Panc1 (cell line): ENCODE results near the gene HLCS. TPM values are rescaled to one million over a fixed set of nuclear protein-coding genes. Genes with fewer than 3 reads are reported as not detected.
"Not testable (repeated sequence)": the region's sequence is repeated elsewhere in the genome, so short reads cannot be mapped to it uniquely, and the experiment has no call there.

ENCODE experiments used
- ATAC-seq: fragments of 200-7000 bp; cut with Tn5 transposase; 2 replicates; pipeline ENCODE4 v1.9.1; 2020; ENCODE audit warnings: mild to moderate bottlenecking, moderate library complexity
- BruUV-seq: library from RNA; stranded (reverse); fragments of 400-500 nt; replicated peaks from 2 replicates; lab custom pipeline; 2021; lab: Mats Ljungman, UMichigan
- CTCF ChIA-PET: fragments of 300-600 bp; sonication (Branson Sonifier 250); formaldehyde crosslinking; loops from one replicate; lab custom pipeline; 2022; ENCODE audit warnings: antibody characterized with exemption; lab: Charles Lee
- POLR2A ChIA-PET: fragments of 300-600 bp; sonication (Branson Sonifier 250); formaldehyde crosslinking; loops from one replicate; lab custom pipeline; 2022; ENCODE audit warnings: antibody characterized with exemption; lab: Charles Lee
- DNase-seq: peaks from one replicate; pipeline ENCODE4 v3.0.0-alpha.2; 2010; ENCODE audit warnings: low read depth, low spot score
- H3K27ac ChIP-seq: 2 replicates; pipeline ENCODE4 v1.5.1; 2011; ENCODE audit warnings: mild to moderate bottlenecking, low read length, inconsistent platforms
- H3K27me3 ChIP-seq: fragments of 200-500 bp; sonication (Bioruptor generic); 2 replicates; pipeline ENCODE4 v1.6.0; 2014; ENCODE audit warnings: low read length, inconsistent platforms; ENCODE audit not compliant: control insufficient read depth, insufficient read depth
- H3K36me3 ChIP-seq: fragments of 200-500 bp; sonication (Bioruptor generic); 2 replicates; pipeline ENCODE4 v1.5.1; 2014; ENCODE audit warnings: inconsistent platforms, mild to moderate bottlenecking, low read length, moderate library complexity; ENCODE audit not compliant: control insufficient read depth, insufficient read depth
- H3K4me1 ChIP-seq: 2 replicates; pipeline ENCODE4 v1.5.1; 2011; ENCODE audit warnings: inconsistent platforms, mild to moderate bottlenecking, low read length, moderate library complexity; ENCODE audit not compliant: control insufficient read depth, insufficient read depth
- H3K4me3 ChIP-seq, 2 experiments: 2 replicates each; pipeline ENCODE4 v1.5.1; 2011 to 2012; ENCODE audit warnings: low read depth in 2 of 2, low read length in 2 of 2, mild to moderate bottlenecking in 2 of 2, inconsistent platforms in 1 of 2, moderate library complexity in 1 of 2
- H3K9me3 ChIP-seq: fragments of 200-500 bp; sonication (Bioruptor generic); 2 replicates; pipeline ENCODE4 v1.5.1; 2014; ENCODE audit warnings: low read depth, mild to moderate bottlenecking, inconsistent platforms, low read length, moderate library complexity; ENCODE audit not compliant: control insufficient read depth, insufficient read depth
- POLR2AphosphoS5 ChIP-seq: IDR thresholded peaks from 2 replicates; pipeline ENCODE4 v1.6.1; 2012; ENCODE audit warnings: mild to moderate bottlenecking, low read depth, low read length, moderate library complexity
- SIN3A ChIP-seq: IDR thresholded peaks from 2 replicates; pipeline ENCODE4 v1.6.1; 2012; ENCODE audit warnings: low read depth, mild to moderate bottlenecking, low read length, moderate library complexity, borderline replicate concordance; ENCODE audit not compliant: insufficient read depth
- TCF7L2 ChIP-seq: IDR thresholded peaks from 2 replicates; pipeline ENCODE4 v1.6.1; 2011; ENCODE audit warnings: mild to moderate bottlenecking, low read depth, low read length, inconsistent platforms
- in situ Hi-C: cut with HindIII; loops from 2 replicates; pipeline ENCODE4 v1.10.0; 2016; ENCODE audit warnings: low sequenced_read_pairs, low pct_unique_long_range_greater_than_20kb
- intact Hi-C: fragments of 100-400 bp; cut with micrococcal nuclease; formaldehyde crosslinking; loops from one replicate; pipeline ENCODE4 v1.10.0; 2022; ENCODE audit not compliant: unreplicated experiment
- total RNA-seq: library from RNA; stranded (reverse); gene quantifications from one replicate; pipeline ENCODE4 v1.2.1, GENCODE V29; 2021; ENCODE audit not compliant: unreplicated experiment
- TF ChIP-seq, protein P1 (sequence below): fragments of 450-650 bp; IDR thresholded peaks from 2 replicates; pipeline ENCODE4 v1.5.1; 2017; ENCODE audit warnings: mild to moderate bottlenecking
- TF ChIP-seq, protein P2 (sequence below), 2 experiments: IDR thresholded peaks; 2 replicates each; pipeline ENCODE4 v1.6.1; 2011 to 2012; ENCODE audit warnings: low read depth in 2 of 2, control low read depth in 1 of 2, low read length in 1 of 2, mild to moderate bottlenecking in 1 of 2, moderate library complexity in 1 of 2; ENCODE audit not compliant: insufficient read depth in 1 of 2

Gene HLCS
- total RNA-seq, 1 experiment from 2014 or later: 15.3 TPM

DNA sequence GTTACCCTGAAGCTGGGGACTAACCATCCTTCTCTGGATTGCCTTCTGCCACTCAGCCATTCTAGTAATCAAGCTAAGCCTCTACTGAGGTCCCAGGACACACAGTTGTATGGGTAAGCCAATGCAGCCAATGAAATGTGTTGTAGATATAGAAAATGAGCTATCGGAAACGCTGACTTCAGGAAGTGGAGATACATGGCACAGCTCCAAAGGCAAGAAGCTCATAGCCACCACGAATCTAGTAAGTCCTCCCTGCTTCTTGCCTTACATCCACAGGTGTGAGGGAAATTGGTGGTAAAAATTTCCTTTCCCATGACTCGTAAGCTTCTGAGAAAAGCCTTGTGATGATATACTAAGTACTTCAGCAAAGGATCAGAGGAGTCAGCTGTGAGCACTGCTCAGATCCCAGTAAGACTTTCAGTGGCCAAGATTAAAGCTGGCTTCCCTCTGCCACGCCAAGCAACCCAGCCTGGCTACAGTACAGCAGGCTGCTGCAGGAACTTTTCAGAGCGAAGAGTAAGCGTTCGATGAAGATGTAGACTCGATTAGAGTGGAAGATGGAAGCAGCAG lies 149.8 kb downstream of the HLCS start:
- Histone ChIP-seq H3K36me3 (no peaks in the 10 kb centered on the region), H3K4me3 (no peak overlapping the region), H3K4me1 (no peaks in the 10 kb centered on the region), H3K27ac (no peak overlapping the region), H3K9me3 (no peaks in the 10 kb centered on the region), H3K27me3 (no peaks in the 10 kb centered on the region)
- no peak for DNase-seq
- no TSS peak for BruUV-seq
- ChIA-PET POLR2A (no interaction called here), CTCF (no interaction called here)
- intact Hi-C loops (no loop called here), in situ Hi-C loops (no loop called here)
- TF ChIP-seq, protein P1, sequence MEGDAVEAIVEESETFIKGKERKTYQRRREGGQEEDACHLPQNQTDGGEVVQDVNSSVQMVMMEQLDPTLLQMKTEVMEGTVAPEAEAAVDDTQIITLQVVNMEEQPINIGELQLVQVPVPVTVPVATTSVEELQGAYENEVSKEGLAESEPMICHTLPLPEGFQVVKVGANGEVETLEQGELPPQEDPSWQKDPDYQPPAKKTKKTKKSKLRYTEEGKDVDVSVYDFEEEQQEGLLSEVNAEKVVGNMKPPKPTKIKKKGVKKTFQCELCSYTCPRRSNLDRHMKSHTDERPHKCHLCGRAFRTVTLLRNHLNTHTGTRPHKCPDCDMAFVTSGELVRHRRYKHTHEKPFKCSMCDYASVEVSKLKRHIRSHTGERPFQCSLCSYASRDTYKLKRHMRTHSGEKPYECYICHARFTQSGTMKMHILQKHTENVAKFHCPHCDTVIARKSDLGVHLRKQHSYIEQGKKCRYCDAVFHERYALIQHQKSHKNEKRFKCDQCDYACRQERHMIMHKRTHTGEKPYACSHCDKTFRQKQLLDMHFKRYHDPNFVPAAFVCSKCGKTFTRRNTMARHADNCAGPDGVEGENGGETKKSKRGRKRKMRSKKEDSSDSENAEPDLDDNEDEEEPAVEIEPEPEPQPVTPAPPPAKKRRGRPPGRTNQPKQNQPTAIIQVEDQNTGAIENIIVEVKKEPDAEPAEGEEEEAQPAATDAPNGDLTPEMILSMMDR: no peak
- TF ChIP-seq POLR2AphosphoS5 (no peak), TCF7L2 (no peak), SIN3A (no peak)
- TF ChIP-seq, protein P2, sequence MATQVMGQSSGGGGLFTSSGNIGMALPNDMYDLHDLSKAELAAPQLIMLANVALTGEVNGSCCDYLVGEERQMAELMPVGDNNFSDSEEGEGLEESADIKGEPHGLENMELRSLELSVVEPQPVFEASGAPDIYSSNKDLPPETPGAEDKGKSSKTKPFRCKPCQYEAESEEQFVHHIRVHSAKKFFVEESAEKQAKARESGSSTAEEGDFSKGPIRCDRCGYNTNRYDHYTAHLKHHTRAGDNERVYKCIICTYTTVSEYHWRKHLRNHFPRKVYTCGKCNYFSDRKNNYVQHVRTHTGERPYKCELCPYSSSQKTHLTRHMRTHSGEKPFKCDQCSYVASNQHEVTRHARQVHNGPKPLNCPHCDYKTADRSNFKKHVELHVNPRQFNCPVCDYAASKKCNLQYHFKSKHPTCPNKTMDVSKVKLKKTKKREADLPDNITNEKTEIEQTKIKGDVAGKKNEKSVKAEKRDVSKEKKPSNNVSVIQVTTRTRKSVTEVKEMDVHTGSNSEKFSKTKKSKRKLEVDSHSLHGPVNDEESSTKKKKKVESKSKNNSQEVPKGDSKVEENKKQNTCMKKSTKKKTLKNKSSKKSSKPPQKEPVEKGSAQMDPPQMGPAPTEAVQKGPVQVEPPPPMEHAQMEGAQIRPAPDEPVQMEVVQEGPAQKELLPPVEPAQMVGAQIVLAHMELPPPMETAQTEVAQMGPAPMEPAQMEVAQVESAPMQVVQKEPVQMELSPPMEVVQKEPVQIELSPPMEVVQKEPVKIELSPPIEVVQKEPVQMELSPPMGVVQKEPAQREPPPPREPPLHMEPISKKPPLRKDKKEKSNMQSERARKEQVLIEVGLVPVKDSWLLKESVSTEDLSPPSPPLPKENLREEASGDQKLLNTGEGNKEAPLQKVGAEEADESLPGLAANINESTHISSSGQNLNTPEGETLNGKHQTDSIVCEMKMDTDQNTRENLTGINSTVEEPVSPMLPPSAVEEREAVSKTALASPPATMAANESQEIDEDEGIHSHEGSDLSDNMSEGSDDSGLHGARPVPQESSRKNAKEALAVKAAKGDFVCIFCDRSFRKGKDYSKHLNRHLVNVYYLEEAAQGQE (IDR thresholded peaks at IDR 0.05; ENCODE audit: insufficient read depth in 1 of 2, low read depth in 2 of 2, low read length in 1 of 2): no peak
- no peak for ATAC-seq

DNA sequence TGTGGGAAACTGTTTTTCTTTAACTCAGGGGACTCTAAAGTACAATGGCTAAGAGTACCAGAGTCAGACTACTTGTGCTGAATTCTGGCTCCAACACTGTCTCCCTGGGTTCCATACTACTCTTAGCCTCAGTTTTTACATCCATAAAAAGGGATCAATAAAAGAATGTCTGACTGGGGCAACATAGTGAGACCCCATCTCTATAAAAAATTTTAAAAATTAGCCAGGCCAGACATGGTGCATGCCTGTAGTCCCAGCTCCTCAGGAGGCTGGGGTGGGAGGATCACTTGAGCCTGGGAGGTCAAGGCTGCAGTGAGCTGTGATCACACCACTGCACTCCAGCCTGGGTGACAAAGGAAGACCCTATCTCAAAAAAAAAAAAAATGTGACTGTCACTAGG lies 150.4 kb downstream of the HLCS start:
- H3K36me3 ChIP-seq, H3K4me3 ChIP-seq, H3K27me3 ChIP-seq, DNase-seq, POLR2A ChIA-PET, ATAC-seq, in situ Hi-C loops, H3K27ac ChIP-seq, BruUV-seq, H3K9me3 ChIP-seq, H3K4me1 ChIP-seq, intact Hi-C loops: not testable (repeated sequence)
- CTCF ChIA-PET: interaction anchor here (0.7 kb wide), 1 partner anchor 64 kb away, joined by 5 read pairs; no protein-coding TSS in a partner anchor

DNA sequence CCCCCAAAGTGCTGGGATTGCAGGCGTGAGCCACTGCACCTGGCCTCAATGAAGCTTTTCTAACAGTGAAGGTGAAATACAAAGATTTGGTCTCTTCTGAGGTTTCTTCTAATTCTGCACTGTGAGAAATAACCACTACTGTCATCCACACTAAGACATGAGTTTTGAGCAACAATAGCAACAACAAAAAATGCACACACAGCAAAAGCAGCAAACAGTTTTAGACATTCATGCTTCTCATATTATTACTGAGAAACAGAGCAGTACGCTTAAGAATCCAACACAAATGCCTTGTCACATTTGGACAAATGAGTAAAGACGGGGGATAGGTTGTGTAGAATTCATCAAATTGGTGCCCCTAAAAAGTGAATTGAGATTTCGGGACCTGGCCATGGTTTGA lies 151.2 kb downstream of the HLCS start:
- ChIA-PET CTCF (no interaction called here), POLR2A (no interaction called here)
- H3K4me1 ChIP-seq: no peaks in the 10 kb centered on the region
- in situ Hi-C loops (no loop called here), intact Hi-C loops (no loop called here)
- no peaks in the 10 kb centered on the region for H3K36me3 ChIP-seq
- ATAC-seq (no peak), DNase-seq (no peak)
- no peaks in the 10 kb centered on the region for H3K9me3 ChIP-seq
- H3K27ac ChIP-seq: no peak overlapping the region
- BruUV-seq: no TSS peak
- no peaks in the 10 kb centered on the region for H3K27me3 ChIP-seq
- TF ChIP-seq TCF7L2 (no peak), SIN3A (no peak), POLR2AphosphoS5 (no peak)
- TF ChIP-seq, protein P2 (IDR thresholded peaks at IDR 0.05; ENCODE audit: insufficient read depth in 1 of 2, low read depth in 2 of 2, low read length in 1 of 2): no peak
- TF ChIP-seq, protein P1: no peak
- H3K4me3 ChIP-seq: no peak overlapping the region
